Hepatic stellate cell (primary cell): ENCODE data around the gene SMPDL3A.
A peak's percentile ranks its signal among the peaks of the same experiment; 100 is the strongest.

ENCODE experiments used
- DNase-seq: peaks from one replicate; pipeline ENCODE4 v3.0.0; 2011; ENCODE audit warnings: low spot score

The SMPDL3A gene

GRCh38 chr6:122778302-122778701, 10.8 kb upstream of the SMPDL3A start:
- DNase-seq = no peak

- no peak for DNase-seq
These were observed 9.9 kb upstream of the SMPDL3A start for GRCh38 chr6:122778985-122779661.

- DNase-seq = no peak
These were observed 9.4 kb upstream of the SMPDL3A start, which contains the start of gene FABP7 for GRCh38 chr6:122779667-122780066. Gene FABP7 (plus strand): TSS chr6:122779716. CDS start chr6:122779795, 79 bp downstream.

GRCh38 chr6:122780114-122780513, 8.9 kb upstream of the SMPDL3A start:
- no peak for DNase-seq

GRCh38 chr6:122781716-122782115, 7.3 kb upstream of the SMPDL3A start:
- DNase-seq = no peak

GRCh38 chr6:122783401-122783800, 5.7 kb upstream of the SMPDL3A start:
- no peak for DNase-seq

- DNase-seq = no peak
These were observed 3.2 kb upstream of the SMPDL3A start for GRCh38 chr6:122785891-122786290.

- no peak for DNase-seq
These were observed 1.3 kb upstream of the SMPDL3A start for GRCh38 chr6:122787721-122788120.

GRCh38 chr6:122788208-122788607, 850 bp upstream of the SMPDL3A start:
- no peak for DNase-seq

GRCh38 chr6:122788663-122789181, 336 bp upstream of the SMPDL3A start:
- no peak for DNase-seq

GRCh38 chr6:122790028-122790422, 967 bp downstream of the SMPDL3A start:
- no peak for DNase-seq

GRCh38 chr6:122790423-122791309, 1.6 kb downstream of the SMPDL3A start:
- no peak for DNase-seq

GRCh38 chr6:122791310-122791679, 2.2 kb downstream of the SMPDL3A start:
- no peak for DNase-seq

GRCh38 chr6:122792766-122793165, 3.7 kb downstream of the SMPDL3A start:
- no peak for DNase-seq

- DNase-seq = no peak
These were observed 8.5 kb downstream of the SMPDL3A start for GRCh38 chr6:122797537-122797936.

- DNase-seq = peak; percentile 26
These were observed 9.1 kb downstream of the SMPDL3A start for GRCh38 chr6:122798099-122798641.

GRCh38 chr6:122799140-122799745, 10.2 kb downstream of the SMPDL3A start:
- DNase-seq = no peak

GRCh38 chr6:122799916-122800686, 11.0 kb downstream of the SMPDL3A start:
- DNase-seq = no peak

- no peak for DNase-seq
These were observed 11.8 kb downstream of the SMPDL3A start for GRCh38 chr6:122800906-122801305.

- DNase-seq = no peak
These were observed 12.3 kb downstream of the SMPDL3A start for GRCh38 chr6:122801397-122801796.

- no peak for DNase-seq
These were observed 14.2 kb downstream of the SMPDL3A start for GRCh38 chr6:122803171-122803661.
